Measurements from ENCODE around the gene VAMP2. TPM values are rescaled to one million over a fixed set of nuclear protein-coding genes. Genes with fewer than 3 reads are reported as not detected.

Gene VAMP2
- total and polyA plus RNA-seq, 9 of the 15 experiments (the other 6 are each of a cell fraction or from before 2014, with no cell fraction given) = 2.3 to 31.8 (median 6.0) TPM

GRCh38 chr17:8186787-8187516 is 24.2 kb upstream of the VAMP2 start (continued):
- TF ChIP-seq ELK3 (CRISPR knock-in tag; IDR thresholded peaks at IDR 0.05) (no peak), TCFL5 (CRISPR knock-in tag; conservative IDR thresholded peaks at IDR 0.05) (no peak), ATF6 (CRISPR knock-in tag; IDR thresholded peaks at IDR 0.05) (no peak), UBTF (IDR thresholded peaks at IDR 0.05; ENCODE audit: borderline replicate concordance in 1 of 2, low read depth in 2 of 2, low read length in 2 of 2) (no peak), E2F6 (IDR thresholded peaks at IDR 0.05; ENCODE audit: borderline replicate concordance in 1 of 2, extremely low read depth in 1 of 2, insufficient read depth in 1 of 2, insufficient read length in 1 of 2, low read depth in 1 of 2, low read length in 1 of 2, poor library complexity in 1 of 2, severe bottlenecking in 1 of 2) (no peak), SNIP1 (IDR thresholded peaks at IDR 0.05; ENCODE audit: low read depth) (no peak), ZNF740 (CRISPR knock-in tag; IDR thresholded peaks at IDR 0.05) (no peak), ZNF740 (tag; IDR thresholded peaks at IDR 0.05) (no peak), OTX1 (CRISPR knock-in tag; IDR thresholded peaks at IDR 0.05) (no peak), ERF (CRISPR knock-in tag; IDR thresholded peaks at IDR 0.05) (no peak), ZBTB17 (CRISPR knock-in tag; IDR thresholded peaks at IDR 0.05) (no peak), NFYB (IDR thresholded peaks at IDR 0.05; ENCODE audit: extremely low read depth, insufficient read length) (no peak), ZNF561 (CRISPR knock-in tag; conservative IDR thresholded peaks at IDR 0.05) (no peak), CBFA2T3 (IDR thresholded peaks at IDR 0.05) (no peak), CCNT2 (IDR thresholded peaks at IDR 0.05; ENCODE audit: borderline replicate concordance, extremely low read depth, insufficient read length, low read depth, low read length) (no peak)
